Neuronal stem cell (in vitro differentiated cells): Measurements from ENCODE around the gene HIKESHI.

Experiments
- DNase-seq: peaks from one replicate; pipeline ENCODE4 v3.0.0-alpha.2; 2013; ENCODE audit warnings: low spot score
- H2AFZ ChIP-seq: one replicate; pipeline ENCODE4 v1.6.1; 2013; ENCODE audit warnings: mild to moderate bottlenecking, low read length, inconsistent platforms
- H2AK5ac ChIP-seq: 2 replicates; pipeline ENCODE4 v1.6.1; 2013; ENCODE audit warnings: low read depth, mild to moderate bottlenecking, inconsistent platforms, low read length, moderate library complexity, mixed read lengths
- H2BK120ac ChIP-seq: 2 replicates; pipeline ENCODE4 v1.6.1; 2013; ENCODE audit warnings: low read depth, mild to moderate bottlenecking, inconsistent platforms, low read length, moderate library complexity, mixed read lengths
- H2BK12ac ChIP-seq: one replicate; pipeline ENCODE4 v1.6.1; 2013; ENCODE audit warnings: low read length, inconsistent platforms
- H2BK15ac ChIP-seq: 2 replicates; pipeline ENCODE4 v1.6.1; 2013; ENCODE audit warnings: mild to moderate bottlenecking, low read length, inconsistent platforms, mixed read lengths
- H2BK5ac ChIP-seq: one replicate; pipeline ENCODE4 v1.6.1; 2013; ENCODE audit warnings: inconsistent platforms, mild to moderate bottlenecking, low read length, moderate library complexity
- H3K14ac ChIP-seq: one replicate; pipeline ENCODE4 v1.6.1; 2013; ENCODE audit warnings: low read length, inconsistent platforms
- H3K18ac ChIP-seq: 2 replicates; pipeline ENCODE4 v1.6.1; 2013; ENCODE audit warnings: low read length, inconsistent platforms
- H3K23ac ChIP-seq: 2 replicates; pipeline ENCODE4 v1.6.1; 2013; ENCODE audit warnings: low read depth, mild to moderate bottlenecking, mixed read lengths, low read length, inconsistent platforms; ENCODE audit not compliant: poor library complexity
- H3K27ac ChIP-seq: replicated peaks from 3 replicates; pipeline ENCODE4 v1.5.1; 2013; ENCODE audit warnings: low read length, inconsistent platforms
- H3K27me3 ChIP-seq, 3 experiments: 2 replicates each; pipeline ENCODE4 v1.6.1; 2013; ENCODE audit warnings: low read length in 3 of 3, mild to moderate bottlenecking in 2 of 3, inconsistent platforms in 1 of 3, low read depth in 1 of 3, mixed read lengths in 1 of 3, moderate library complexity in 1 of 3; ENCODE audit not compliant: control insufficient read depth in 3 of 3, insufficient read depth in 3 of 3
- H3K36me3 ChIP-seq, 2 donors: replicated peaks in 1 of 2; 2 replicates each; pipeline ENCODE4 v1.6.1; 2013; ENCODE audit warnings: low read length in 2 of 2; ENCODE audit not compliant: control insufficient read depth in 2 of 2, insufficient read depth in 2 of 2
- H3K4ac ChIP-seq: 2 replicates; pipeline ENCODE4 v1.6.1; 2013; ENCODE audit warnings: inconsistent platforms, mild to moderate bottlenecking, low read length, moderate library complexity
- H3K4me1 ChIP-seq, 2 donors: 1 replicate in 1 of 2; 2 replicates in 1 of 2; pipeline ENCODE4 v1.6.1; 2013; ENCODE audit warnings: low read length in 2 of 2, low read depth in 1 of 2; ENCODE audit not compliant: control insufficient read depth in 2 of 2, insufficient read depth in 1 of 2
- H3K4me2 ChIP-seq: one replicate; pipeline ENCODE4 v1.6.1; 2013; ENCODE audit warnings: mild to moderate bottlenecking, low read length, inconsistent platforms; ENCODE audit not compliant: insufficient read depth, poor library complexity, severe bottlenecking
- H3K4me3 ChIP-seq, 2 donors: 2 replicates each; pipeline ENCODE4 v1.5.1; 2013; ENCODE audit warnings: low read length in 2 of 2, mild to moderate bottlenecking in 2 of 2, inconsistent platforms in 1 of 2, moderate library complexity in 1 of 2
- H3K79me1 ChIP-seq: one replicate; pipeline ENCODE4 v1.6.1; 2013; ENCODE audit warnings: low read depth, mild to moderate bottlenecking, inconsistent platforms, low read length, moderate library complexity
- H3K9ac ChIP-seq: one replicate; pipeline ENCODE4 v1.6.1; 2013; ENCODE audit warnings: mild to moderate bottlenecking, low read depth, low read length, inconsistent platforms; ENCODE audit not compliant: poor library complexity
- H3K9me3 ChIP-seq, 2 donors: replicated peaks in 1 of 2; 2 replicates each; pipeline versions ENCODE3 to v1.6.1; 2013; ENCODE audit warnings: low read length in 2 of 2, mild to moderate bottlenecking in 2 of 2, inconsistent platforms in 1 of 2, low read depth in 1 of 2, mixed read lengths in 1 of 2, moderate library complexity in 1 of 2; ENCODE audit not compliant: control insufficient read depth in 2 of 2, insufficient read depth in 1 of 2
- H4K8ac ChIP-seq: one replicate; pipeline ENCODE4 v1.6.1; 2013; ENCODE audit warnings: low read depth, mild to moderate bottlenecking, inconsistent platforms, low read length, moderate library complexity
- H4K91ac ChIP-seq: one replicate; pipeline ENCODE4 v1.6.1; 2013; ENCODE audit warnings: low read length, low read depth, mild to moderate bottlenecking, inconsistent platforms; ENCODE audit not compliant: poor library complexity
- WGBS, 2 donors: extraction: QIAGEN DNeasy Blood & Tissue Kit; methylation state at CpG; one replicate each; pipeline ENCODE4 v1.1.7; 2013; ENCODE audit warnings: missing lambda C conversion rate in 2 of 2, mixed read lengths in 1 of 2; ENCODE audit not compliant: insufficient read length in 2 of 2, insufficient replicate concordance in 1 of 2; ENCODE audit errors: extremely low coverage in 2 of 2; 5-methylcytosine and 5-hydroxymethylcytosine counted together

Gene HIKESHI

DNA sequence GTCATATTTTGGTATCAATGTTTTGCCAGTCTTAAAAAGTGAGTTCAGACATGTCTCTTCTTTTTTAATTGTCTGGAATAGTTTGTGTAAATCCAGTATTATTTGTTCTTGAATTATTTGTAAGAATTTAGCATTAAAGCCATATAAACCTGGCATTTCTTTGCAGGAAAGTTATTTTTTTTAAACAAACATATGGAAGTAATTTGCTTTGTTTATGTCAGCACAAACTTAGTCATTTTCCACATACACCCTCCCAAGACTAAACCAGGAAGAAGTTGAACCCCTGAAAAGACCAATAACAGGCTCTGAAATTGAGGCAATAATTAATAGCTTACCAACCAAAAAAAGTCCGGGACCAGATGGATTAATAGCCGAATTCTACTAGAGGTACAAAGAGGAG, 63.5 kb downstream of the HIKESHI start:
- Histone ChIP-seq H3K4me1 (no peaks in the 10 kb centered on the region), H3K27ac (no peak overlapping the region), H3K36me3 (no peaks in the 10 kb centered on the region), H3K4me3 (no peak overlapping the region), H2BK15ac (no peak overlapping the region), H3K18ac (no peak overlapping the region), H3K14ac (no peak overlapping the region), H3K79me1 (no peaks in the 10 kb centered on the region), H2BK5ac (no peak overlapping the region), H4K8ac (no peak overlapping the region), H2AFZ (no peak overlapping the region), H3K9ac (no peak overlapping the region), H2AK5ac (no peak overlapping the region), H4K91ac (no peak overlapping the region), H3K27me3 (no peaks in the 10 kb centered on the region), H3K4me2 (no peak overlapping the region), H3K4ac (no peak overlapping the region), H3K23ac (no peak overlapping the region), H3K9me3 (peaks cover 0 to 18% of the 10 kb centered on the region in 2 donors), H2BK120ac (no peak overlapping the region), H2BK12ac (no peak overlapping the region)
- WGBS, 2 donors = no CpG with 5 or more reads among the region's 2 CpGs
- no peak for DNase-seq

DNA sequence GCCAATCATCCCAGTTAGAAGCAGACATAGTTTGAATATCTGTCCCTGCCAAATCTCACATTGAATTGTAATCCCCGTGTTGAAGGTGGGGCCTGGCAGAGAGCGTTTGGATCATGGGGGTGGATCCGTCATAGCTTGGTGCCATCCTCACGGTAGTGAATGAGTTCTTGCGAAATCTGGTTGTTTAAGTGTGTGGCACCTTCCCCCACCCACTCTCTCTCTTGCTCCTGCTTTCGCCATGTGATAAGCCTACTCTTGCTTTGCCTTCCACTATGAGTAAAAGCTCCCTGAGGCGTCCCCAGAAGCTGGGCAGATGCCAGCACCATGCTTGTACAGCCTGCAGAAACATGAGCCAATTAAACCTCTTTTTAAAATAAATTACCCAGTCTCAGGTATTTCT, 67.6 kb downstream of the HIKESHI start:
- no peak for DNase-seq
- Histone ChIP-seq H3K4me2 (no peak overlapping the region), H3K79me1 (no peaks in the 10 kb centered on the region), H3K14ac (no peak overlapping the region), H3K9me3 (peaks cover 0 to 15% of the 10 kb centered on the region in 2 donors), H3K4me1 (peaks cover 1 to 7% of the 10 kb centered on the region in 2 donors), H3K9ac (no peak overlapping the region), H4K91ac (no peak overlapping the region), H3K4ac (no peak overlapping the region), H3K27me3 (no peaks in the 10 kb centered on the region), H2BK5ac (no peak overlapping the region), H4K8ac (no peak overlapping the region), H2BK15ac (no peak overlapping the region), H2AFZ (no peak overlapping the region), H3K36me3 (no peaks in the 10 kb centered on the region), H2AK5ac (no peak overlapping the region), H3K27ac (no peak overlapping the region), H3K23ac (no peak overlapping the region), H3K18ac (no peak overlapping the region), H2BK12ac (no peak overlapping the region), H2BK120ac (no peak overlapping the region), H3K4me3 (no peak overlapping the region)
- WGBS, 2 donors = no CpG with 5 or more reads among the region's 7 CpGs

DNA sequence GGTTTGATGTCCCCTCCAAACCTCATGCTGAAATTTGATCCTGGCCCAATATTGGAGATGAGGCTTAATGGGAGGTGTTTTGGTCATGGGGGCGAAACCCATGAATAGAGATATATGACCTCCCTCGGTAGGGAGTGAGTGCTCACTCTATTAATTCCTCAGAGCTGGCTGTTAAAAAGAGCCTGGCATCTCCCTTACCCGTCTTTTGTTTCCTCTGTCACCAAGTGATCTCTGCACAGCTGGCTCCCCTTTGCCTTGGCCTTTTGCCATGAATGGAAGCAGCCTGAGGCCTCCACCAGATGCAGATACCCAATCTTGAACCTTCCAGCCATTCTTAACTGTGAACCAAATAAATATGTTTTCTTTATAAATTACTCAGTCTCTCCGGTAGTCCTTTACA, 68.1 kb downstream of the HIKESHI start:
- H4K91ac ChIP-seq = no peak overlapping the region
- H3K4ac ChIP-seq = no peak overlapping the region
- H3K4me1 ChIP-seq = peaks cover 3 to 7% of the 10 kb centered on the region in 2 donors
- no peak overlapping the region for H3K9ac ChIP-seq
- H2BK15ac ChIP-seq = no peak overlapping the region
- no peak overlapping the region for H3K23ac ChIP-seq
- WGBS, 2 donors = no CpG with 5 or more reads among the region's 4 CpGs
- H3K9me3 ChIP-seq = peaks cover 0 to 15% of the 10 kb centered on the region in 2 donors
- DNase-seq = no peak
- H3K79me1 ChIP-seq = no peaks in the 10 kb centered on the region
- no peak overlapping the region for H3K4me2 ChIP-seq
- H3K36me3 ChIP-seq = no peaks in the 10 kb centered on the region
- no peak overlapping the region for H2BK120ac ChIP-seq
- H2AK5ac ChIP-seq = no peak overlapping the region
- H2BK5ac ChIP-seq = no peak overlapping the region
- H3K27me3 ChIP-seq = no peaks in the 10 kb centered on the region
- no peak overlapping the region for H3K14ac ChIP-seq
- H3K4me3 ChIP-seq = no peak overlapping the region
- no peak overlapping the region for H4K8ac ChIP-seq
- H2BK12ac ChIP-seq = no peak overlapping the region
- no peak overlapping the region for H3K27ac ChIP-seq
- H3K18ac ChIP-seq = no peak overlapping the region
- no peak overlapping the region for H2AFZ ChIP-seq

DNA sequence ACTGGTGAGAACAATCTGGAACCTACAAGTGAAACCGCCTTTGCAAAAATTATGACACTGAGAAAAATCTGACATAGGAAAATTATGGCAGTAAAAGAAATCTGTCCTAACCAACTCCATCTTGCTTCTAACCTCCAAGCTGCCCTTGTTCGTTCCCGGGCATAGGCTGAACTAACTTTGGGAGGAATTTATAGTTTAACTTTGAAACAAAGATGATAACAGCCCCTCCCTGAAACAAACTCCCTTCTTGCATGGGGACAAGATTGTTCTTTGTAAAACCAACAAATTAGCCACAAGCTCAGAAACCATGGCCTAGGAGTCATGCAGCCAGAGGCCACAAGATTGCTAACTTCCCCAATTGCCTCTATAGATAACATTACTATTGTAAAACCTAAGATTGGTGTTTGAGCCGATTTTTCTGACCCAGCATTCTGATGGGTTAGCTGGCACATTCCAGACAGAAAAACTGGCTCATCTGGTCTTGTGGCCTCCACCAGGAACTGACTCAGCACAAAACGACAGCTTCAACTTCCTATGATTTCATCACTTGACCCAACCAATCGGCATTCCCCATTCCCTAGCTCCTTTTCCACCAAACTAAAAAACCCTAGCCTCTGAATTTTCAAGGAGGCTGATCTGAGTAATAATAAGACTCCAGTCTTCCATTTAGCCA, 69.0 kb downstream of the HIKESHI start:
- Histone ChIP-seq H3K9me3 (peaks cover 2 to 15% of the 10 kb centered on the region in 2 donors), H3K27me3 (no peaks in the 10 kb centered on the region), H3K18ac (no peak overlapping the region), H2BK5ac (no peak overlapping the region), H4K8ac (no peak overlapping the region), H3K4me2 (no peak overlapping the region), H3K4me3 (no peak overlapping the region), H3K36me3 (no peaks in the 10 kb centered on the region), H4K91ac (no peak overlapping the region), H3K4me1 (peaks cover 3 to 7% of the 10 kb centered on the region in 2 donors), H3K14ac (no peak overlapping the region), H3K27ac (no peak overlapping the region), H2BK15ac (no peak overlapping the region), H3K4ac (no peak overlapping the region), H2AK5ac (no peak overlapping the region), H3K9ac (no peak overlapping the region), H2BK12ac (no peak overlapping the region), H2AFZ (no peak overlapping the region), H3K79me1 (no peaks in the 10 kb centered on the region), H2BK120ac (no peak overlapping the region), H3K23ac (no peak overlapping the region)
- DNase-seq = no peak
- WGBS, 2 donors = no CpG with 5 or more reads among the region's 6 CpGs
